HG02678 (cell line): ENCODE results near the gene PADI2.
"Not testable (repeated sequence)": the region's sequence is repeated elsewhere in the genome, so short reads cannot be mapped to it uniquely, and the experiment has no call there.

Experiments used
- ATAC-seq: cut with Tn5 transposase; IDR thresholded peaks from one replicate; pipeline ENCODE4 v1.9.1; 2021; ENCODE audit warnings: mild to moderate bottlenecking, moderate library complexity; ENCODE audit not compliant: unreplicated experiment

PADI2 gene

DNA sequence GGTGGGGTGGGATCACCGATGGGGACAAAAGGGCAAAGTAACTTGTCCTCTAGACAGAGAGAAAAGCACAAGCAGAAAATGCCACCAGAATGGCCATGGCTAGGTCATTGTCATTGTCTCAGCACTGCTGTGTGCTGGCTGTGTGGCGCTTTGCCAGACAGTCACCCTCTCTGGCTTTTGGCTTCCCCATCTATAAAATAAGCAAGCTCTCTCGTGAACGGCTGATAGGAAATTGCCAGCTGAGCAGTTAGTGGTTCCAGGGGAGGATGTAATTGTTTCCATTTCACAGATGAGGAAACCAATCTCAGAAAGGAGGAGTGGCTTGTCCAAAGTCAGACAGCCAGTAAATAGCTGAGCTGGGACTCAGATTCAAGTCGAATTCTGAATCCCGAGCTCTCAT lies 32.5 kb downstream of the PADI2 start:
- ATAC-seq, result no peak

- no peak for ATAC-seq
These were observed 34.5 kb downstream of the PADI2 start for GRCh38 chr1:17084787-17085186.

- ATAC-seq, result no peak
These were observed 36.5 kb downstream of the PADI2 start for GRCh38 chr1:17082761-17083160.

DNA sequence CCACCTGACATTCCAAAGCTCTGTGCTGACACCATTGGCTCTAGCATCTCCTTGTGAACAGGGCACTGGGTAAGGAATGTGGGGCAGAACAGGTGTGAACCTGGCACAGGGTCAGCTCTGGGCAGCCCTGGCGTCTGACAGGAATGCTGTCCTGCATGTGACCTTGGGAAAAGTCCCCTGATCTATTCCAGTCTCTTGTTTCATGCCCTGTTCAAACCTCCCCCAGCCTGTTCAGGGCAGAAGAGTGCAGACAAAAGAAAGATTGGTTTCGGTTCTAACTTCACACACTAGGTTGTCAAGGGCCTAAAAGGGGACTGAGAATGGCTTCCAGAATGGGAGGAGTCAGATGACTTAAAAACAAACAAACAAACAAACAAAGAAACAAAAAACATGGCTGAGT lies 37.8 kb downstream of the PADI2 start:
- ATAC-seq, result no peak

GRCh38 chr1:17080880-17081279 lies 38.4 kb downstream of the PADI2 start:
- ATAC-seq, result no peak

DNA sequence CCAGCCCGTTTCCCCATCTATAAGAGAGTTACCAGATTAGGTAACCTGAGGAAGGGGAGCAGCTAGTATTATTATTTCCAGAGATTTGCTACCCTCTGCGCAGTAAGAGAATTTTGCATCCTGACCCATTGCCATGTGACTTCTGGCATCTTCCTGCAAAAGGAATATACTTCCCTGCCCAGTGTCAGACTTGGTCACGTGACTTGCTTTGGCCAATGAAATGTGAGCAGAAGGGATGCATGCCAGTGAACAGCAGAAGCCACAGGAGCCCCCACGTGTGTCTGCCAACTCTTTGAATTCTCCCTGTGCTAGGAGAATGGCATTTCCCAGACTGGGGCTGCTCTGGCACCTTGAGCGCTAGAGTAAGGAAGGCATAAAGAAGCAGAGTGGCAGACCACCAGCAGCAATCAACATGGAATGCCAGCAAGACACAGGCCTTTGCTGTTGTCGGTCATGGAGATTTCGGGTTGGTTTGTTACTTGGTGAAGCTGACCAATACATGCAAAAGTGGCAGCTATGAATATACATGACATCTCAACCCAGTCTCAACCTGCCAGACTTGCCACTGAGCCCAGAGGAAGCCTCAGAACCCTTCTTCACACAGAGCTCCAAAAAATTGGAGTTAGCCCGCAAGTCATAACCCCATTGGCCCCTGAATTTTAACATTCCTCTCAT lies 39.0 kb downstream of the PADI2 start:
- no peak for ATAC-seq

- no peak for ATAC-seq
These were observed 40.0 kb downstream of the PADI2 start for GRCh38 chr1:17078991-17079868.

DNA sequence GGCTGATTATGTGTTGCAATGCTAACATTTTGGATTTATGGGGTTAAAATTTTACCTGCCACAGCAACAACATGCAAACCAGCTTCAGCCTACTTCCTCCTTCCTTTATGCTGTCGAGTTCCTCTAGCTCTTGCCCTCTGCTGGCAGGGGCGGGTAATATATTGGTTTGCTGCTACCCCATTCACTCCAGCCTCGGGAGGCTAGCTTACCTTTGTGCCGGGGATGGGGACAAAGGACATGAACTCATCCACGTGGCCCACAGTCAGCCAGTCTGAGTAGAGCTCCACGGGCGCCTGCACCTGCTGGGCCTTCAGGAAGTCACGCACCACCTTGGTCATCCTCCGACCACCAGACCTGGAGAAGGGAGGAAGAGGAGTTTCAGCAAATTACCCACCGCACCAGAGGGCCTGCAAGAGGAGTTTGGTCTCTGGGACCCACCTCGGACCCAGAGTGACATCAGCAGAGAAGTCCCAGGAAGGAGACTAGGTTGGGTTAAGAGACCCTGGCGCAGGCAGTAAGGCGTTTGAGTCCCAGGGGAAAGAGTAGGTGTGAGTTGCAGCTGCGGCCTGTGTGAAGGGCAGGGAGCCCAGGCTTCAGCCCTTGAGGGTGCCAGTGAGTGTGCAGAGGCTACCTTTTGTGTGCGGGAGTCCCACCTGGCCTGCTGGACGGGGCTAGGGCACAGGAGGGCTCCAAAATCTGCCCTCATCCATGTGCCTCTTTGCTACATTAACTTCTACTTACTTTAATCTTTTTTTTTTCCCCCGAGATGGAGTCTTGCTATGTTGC lies 43.6 kb downstream of the PADI2 start:
- no peak for ATAC-seq

- ATAC-seq, result no peak
These were observed 47.5 kb downstream of the PADI2 start for GRCh38 chr1:17071794-17072193.

DNA sequence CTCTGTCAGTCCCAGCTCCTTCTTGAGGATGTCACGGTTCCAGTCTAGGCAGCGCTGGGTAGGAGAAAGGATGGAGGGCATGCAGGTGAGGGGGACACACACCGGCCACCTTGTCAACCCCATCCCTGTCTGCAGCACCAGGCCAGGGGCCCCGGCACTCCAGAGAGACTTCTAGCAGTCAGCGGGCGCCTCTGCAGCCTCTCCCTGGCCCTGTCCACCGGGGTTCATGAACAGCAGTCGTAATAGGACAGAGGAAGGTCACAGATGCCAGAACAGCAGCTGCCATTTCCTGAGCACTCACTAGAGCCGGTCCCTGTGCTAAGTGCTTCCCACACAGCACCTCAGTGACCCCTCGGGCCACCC lies 49.1 kb downstream of the PADI2 start:
- ATAC-seq, result no peak

- ATAC-seq, result no peak
These were observed 49.6 kb downstream of the PADI2 start for GRCh38 chr1:17069452-17070162.

DNA sequence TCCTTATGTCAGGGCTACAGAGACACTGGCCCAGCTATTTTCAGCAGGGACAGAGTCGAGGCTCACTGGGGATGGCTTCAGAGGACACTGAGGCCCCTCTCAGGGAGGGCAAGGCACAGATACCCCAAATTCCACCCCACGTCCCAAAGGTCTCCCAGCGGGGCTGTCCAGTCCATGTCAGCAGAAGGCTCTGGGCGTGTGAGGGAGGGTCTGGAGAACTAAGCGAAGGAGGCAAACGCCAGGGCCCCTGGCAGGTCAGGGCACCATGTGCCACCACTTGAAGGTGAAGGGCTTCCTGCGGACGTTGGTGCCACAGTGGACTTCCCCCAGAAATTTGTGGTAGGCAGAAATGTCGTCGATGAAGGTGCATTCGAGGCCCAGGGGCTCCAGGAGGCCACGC lies 50.5 kb downstream of the PADI2 start:
- no peak for ATAC-seq

- ATAC-seq, result no peak
These were observed 51.6 kb downstream of the PADI2 start for GRCh38 chr1:17067465-17068240.

DNA sequence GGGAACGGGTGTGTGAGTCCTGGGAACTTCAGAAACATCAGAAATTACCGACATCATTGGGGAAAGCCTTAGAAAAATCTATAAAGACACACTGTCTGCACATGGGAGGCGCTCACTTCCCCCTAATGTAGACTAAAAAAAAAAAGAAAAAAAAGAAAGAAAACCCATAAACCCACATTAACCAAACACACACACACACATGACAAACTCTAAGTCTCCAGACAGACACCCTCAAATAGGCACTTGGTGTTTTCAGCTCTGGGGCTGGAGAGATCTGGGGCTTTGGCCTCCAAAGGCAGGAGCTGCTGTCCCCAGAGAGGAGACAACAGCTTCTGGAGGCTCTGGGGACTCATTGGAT lies 52.2 kb downstream of the PADI2 start:
- no peak for ATAC-seq

- no peak for ATAC-seq
These were observed 52.7 kb downstream of the PADI2 start for GRCh38 chr1:17066361-17067068.

GRCh38 chr1:17065666-17066065 lies 53.6 kb downstream of the PADI2 start:
- ATAC-seq, result no peak

GRCh38 chr1:17062751-17063150 lies 56.5 kb downstream of the PADI2 start:
- not testable (repeated sequence) for ATAC-seq

DNA sequence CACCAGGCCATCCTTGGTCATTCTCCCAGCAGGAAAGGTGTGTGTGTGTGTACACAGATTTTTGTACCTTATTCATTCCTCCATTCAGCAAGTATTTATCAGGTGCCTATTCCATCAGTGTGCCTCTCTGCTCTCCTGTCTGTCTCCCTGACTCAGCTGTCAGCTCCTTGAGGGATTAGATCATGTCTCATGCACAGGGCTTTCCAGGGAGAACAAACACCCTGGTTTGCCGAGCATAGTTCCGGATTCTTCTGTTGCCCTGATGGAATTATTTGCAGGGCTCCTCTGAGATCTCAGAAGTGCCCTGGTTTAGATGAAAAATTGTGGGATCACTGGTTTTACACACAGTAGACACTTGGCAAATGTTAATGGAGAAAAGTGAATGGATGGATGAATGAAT lies 57.4 kb downstream of the PADI2 start:
- no peak for ATAC-seq

GRCh38 chr1:17061486-17061885 lies 57.8 kb downstream of the PADI2 start:
- ATAC-seq, result no peak

- no peak for ATAC-seq
These were observed 58.9 kb downstream of the PADI2 start for GRCh38 chr1:17060306-17060749.
